Thyroid gland (tissue), 4 donors: ENCODE data around the gene FAT2.

Experiments used
- POLR2A ChIP-seq, 2 donors: fragments of 450-650 bp; IDR thresholded peaks; one replicate each; pipeline ENCODE4 v1.6.1; 2017; ENCODE audit warnings: antibody characterized with exemption in 2 of 2, mild to moderate bottlenecking in 2 of 2, moderate library complexity in 1 of 2
- TF ChIP-seq, protein P1 (sequence below), 6 experiments: fragments of 200-600 bp in 3 of 6; fragments of 450-650 bp in 3 of 6; sonication (generic) in 3 of 6; IDR thresholded peaks; one replicate each; pipeline ENCODE4 v1.5.1; 2016 to 2019; ENCODE audit warnings: antibody characterized with exemption in 6 of 6, mild to moderate bottlenecking in 2 of 6, inconsistent platforms in 1 of 6, moderate library complexity in 1 of 6

- TF ChIP-seq, protein P1, sequence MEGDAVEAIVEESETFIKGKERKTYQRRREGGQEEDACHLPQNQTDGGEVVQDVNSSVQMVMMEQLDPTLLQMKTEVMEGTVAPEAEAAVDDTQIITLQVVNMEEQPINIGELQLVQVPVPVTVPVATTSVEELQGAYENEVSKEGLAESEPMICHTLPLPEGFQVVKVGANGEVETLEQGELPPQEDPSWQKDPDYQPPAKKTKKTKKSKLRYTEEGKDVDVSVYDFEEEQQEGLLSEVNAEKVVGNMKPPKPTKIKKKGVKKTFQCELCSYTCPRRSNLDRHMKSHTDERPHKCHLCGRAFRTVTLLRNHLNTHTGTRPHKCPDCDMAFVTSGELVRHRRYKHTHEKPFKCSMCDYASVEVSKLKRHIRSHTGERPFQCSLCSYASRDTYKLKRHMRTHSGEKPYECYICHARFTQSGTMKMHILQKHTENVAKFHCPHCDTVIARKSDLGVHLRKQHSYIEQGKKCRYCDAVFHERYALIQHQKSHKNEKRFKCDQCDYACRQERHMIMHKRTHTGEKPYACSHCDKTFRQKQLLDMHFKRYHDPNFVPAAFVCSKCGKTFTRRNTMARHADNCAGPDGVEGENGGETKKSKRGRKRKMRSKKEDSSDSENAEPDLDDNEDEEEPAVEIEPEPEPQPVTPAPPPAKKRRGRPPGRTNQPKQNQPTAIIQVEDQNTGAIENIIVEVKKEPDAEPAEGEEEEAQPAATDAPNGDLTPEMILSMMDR (IDR thresholded peaks at IDR 0.05) = no peak
- TF ChIP-seq POLR2A (IDR thresholded peaks at IDR 0.05) = no peak
Observed at GRCh38 chr5:151596828-151597539, 5.9 kb upstream of the FAT2 start.
